T-cell (primary cell): Measurements from ENCODE around the gene HSDL1. TPM values are rescaled to one million over a fixed set of nuclear protein-coding genes. Genes with fewer than 3 reads are reported as not detected.
A peak's percentile ranks its signal among the peaks of the same experiment; 100 is the strongest.

ENCODE experiments used
- ATAC-seq, 4 experiments: fragments of 200-7000 bp in 3 of 4; fragments of 150-1000 bp in 1 of 4; cut with Tn5 transposase; replicated peaks in 1 of 4; 1 replicate in 3 of 4; 2 replicates in 1 of 4; pipeline ENCODE4 v1.10.0; 2021; ENCODE audit warnings: moderate library complexity in 3 of 4, mild to moderate bottlenecking in 2 of 4, moderate number of reproducible peaks in 1 of 4
- CTCF ChIA-PET, 2 donors: fragments of 300-600 bp; sonication (Branson Sonifier 250); formaldehyde crosslinking; loops; one replicate each; lab custom pipeline; 2022; ENCODE audit warnings: antibody characterized with exemption in 2 of 2; lab: Charles Lee
- POLR2A ChIA-PET, 2 donors: fragments of 300-600 bp; sonication (Branson Sonifier 250); formaldehyde crosslinking; loops; one replicate each; lab custom pipeline; 2022; ENCODE audit warnings: antibody characterized with exemption in 2 of 2; lab: Charles Lee
- DNase-seq, 35 experiments: peaks; one replicate each; pipeline versions ENCODE4 v3.0.0 to v3.0.0-alpha.2; 2013 to 2023
- H3K27ac ChIP-seq: one replicate; pipeline ENCODE4 v1.5.1; 2013; ENCODE audit warnings: low read length
- H3K27me3 ChIP-seq, 2 experiments: replicated peaks in 1 of 2; 1 replicate in 1 of 2; 2 replicates in 1 of 2; pipeline versions ENCODE4 v1.6.1 to v1.7.0; 2013; ENCODE audit warnings: low read length in 1 of 2, mixed read lengths in 1 of 2; ENCODE audit not compliant: control insufficient read depth in 2 of 2, insufficient read depth in 2 of 2; ENCODE audit errors: extremely low read depth in 1 of 2
- H3K36me3 ChIP-seq, 2 donors: 1 replicate in 1 of 2; 2 replicates in 1 of 2; pipeline versions ENCODE4 v1.6.1 to v1.7.0; 2013; ENCODE audit warnings: low read length in 1 of 2; ENCODE audit not compliant: control insufficient read depth in 2 of 2, insufficient read depth in 1 of 2; ENCODE audit errors: extremely low read depth in 1 of 2
- H3K4me1 ChIP-seq, 2 experiments: 1 replicate in 1 of 2; 2 replicates in 1 of 2; pipeline versions ENCODE4 v1.6.1 to v1.7.0; 2013; ENCODE audit warnings: low read length in 2 of 2, mixed read lengths in 1 of 2; ENCODE audit not compliant: insufficient read depth in 2 of 2, control insufficient read depth in 1 of 2; ENCODE audit errors: extremely low read depth in 1 of 2
- H3K4me3 ChIP-seq, 2 donors: 1 replicate in 1 of 2; 2 replicates in 1 of 2; pipeline versions ENCODE4 v1.5.1 to v1.7.0; 2013; ENCODE audit warnings: mild to moderate bottlenecking in 2 of 2, low read length in 1 of 2, moderate library complexity in 1 of 2; ENCODE audit not compliant: control insufficient read depth in 1 of 2; ENCODE audit errors: extremely low read depth in 1 of 2
- H3K9me3 ChIP-seq: 2 replicates; pipeline ENCODE4 v1.7.0; 2013
- H3K27ac Mint-ChIP-seq, 2 donors: one replicate each; pipeline ENCODE4 v1.8.0; 2020 to 2021; ENCODE audit warnings: mild to moderate bottlenecking in 2 of 2, mixed read lengths in 2 of 2
- H3K27me3 Mint-ChIP-seq, 2 donors: one replicate each; pipeline ENCODE4 v1.8.0; 2021 to 2022; ENCODE audit warnings: mixed read lengths in 2 of 2
- H3K36me3 Mint-ChIP-seq: one replicate; pipeline ENCODE4 v1.8.0; 2021; ENCODE audit warnings: mixed read lengths
- H3K4me1 Mint-ChIP-seq, 3 donors: one replicate each; pipeline ENCODE4 v1.8.0; 2020 to 2022; ENCODE audit warnings: mixed read lengths in 3 of 3, mild to moderate bottlenecking in 1 of 3
- H3K4me3 Mint-ChIP-seq, 3 donors: one replicate each; pipeline ENCODE4 v1.8.0; 2020 to 2022; ENCODE audit warnings: mild to moderate bottlenecking in 3 of 3, mixed read lengths in 3 of 3, moderate library complexity in 3 of 3
- H3K9me3 Mint-ChIP-seq, 3 donors: one replicate each; pipeline ENCODE4 v1.8.0; 2020 to 2022; ENCODE audit warnings: mixed read lengths in 3 of 3
- WGBS: methylation state at CpG from one replicate; pipeline ENCODE4 v1.1.5; 2013; ENCODE audit warnings: missing lambda C conversion rate; ENCODE audit not compliant: insufficient coverage; 5-methylcytosine and 5-hydroxymethylcytosine counted together
- total RNA-seq, 35 experiments: library from RNA in 6 of 35; stranded (reverse) in 6 of 35; fragments of 120-200 nt in 1 of 35; gene quantifications; one replicate each; pipeline versions ENCODE4 v1.2.1 to v1.2.4 and lab custom pipeline; 2013 to 2026

The HSDL1 gene
- total RNA-seq (10 to 100 TPM; 11.9 to 23.5 (median 20.4) TPM), total RNA-seq (lab: John Stamatoyannopoulos, UW) (12.7 to 57.3 (median 29.2) reads per million in 29 experiments)
- 15.2 TPM for total RNA-seq (2013)

- H3K9me3 ChIP-seq: no peaks in the 10 kb centered on the region
- H3K27me3 Mint-ChIP-seq: peaks cover 0 to 2% of the 10 kb centered on the region in 2 donors
- peaks cover 3 to 17% of the 10 kb centered on the region in 2 experiments for H3K4me1 ChIP-seq
- peak; percentile 86 to 92 (median 88) for ATAC-seq
- H3K36me3 ChIP-seq: no peaks in the 10 kb centered on the region
- H3K4me3 ChIP-seq: peak within 1 kb of the TSS; percentile 69 to 71
- WGBS: 2% methylated on average over 80 of the region's 89 CpGs
- peaks cover 19 to 23% (median 23%) of the 10 kb centered on the region in 3 donors for H3K4me1 Mint-ChIP-seq
- POLR2A ChIA-PET: interaction anchor here in 1 of 2 donors (0.7 kb wide), 1 partner anchor 28 kb away, joined by 3 read pairs; the partner anchor contains the start of gene MBTPS1
- peak within 1 kb of the TSS; percentile 76 to 83 for H3K27ac Mint-ChIP-seq
- DNase-seq: peak; percentile 83 to 97 (median 92)
- no peak within 1 kb of the TSS for H3K27ac ChIP-seq
- H3K36me3 Mint-ChIP-seq: peaks cover 3% of the 10 kb centered on the region
- CTCF ChIA-PET: interaction anchor here (0.7 to 1.6 kb wide), 4 partner anchors 28 to 60 kb away, joined by 3 to 5 read pairs (median 4); partner anchors contain the start of genes TAF1C (in 2 of the 2) and MBTPS1 (in 1 of the 2)
- H3K4me3 Mint-ChIP-seq: peak within 1 kb of the TSS; percentile 86 to 99 (median 95)
- peaks cover 4 to 22% of the 10 kb centered on the region in 2 experiments for H3K27me3 ChIP-seq
- no peaks in the 10 kb centered on the region for H3K9me3 Mint-ChIP-seq
Measured at GRCh38 chr16:84144859-84145639, at the start of gene HSDL1, which contains the start of gene DNAAF1. Gene HSDL1 (minus strand): TSS chr16:84145177. CDS start chr16:84131321, 13,856 bp downstream. Gene DNAAF1 (plus strand): TSS chr16:84145308. CDS start chr16:84145441, 133 bp downstream.

GRCh38 chr16:84194018-84194417, 49.0 kb upstream of the HSDL1 start:
- no peaks in the 10 kb centered on the region for H3K36me3 Mint-ChIP-seq
- WGBS: 83% methylated on average over 11 of the region's 11 CpGs
- Histone ChIP-seq H3K4me1 (peaks cover 8 to 22% of the 10 kb centered on the region in 2 experiments), H3K4me3 (peak overlapping the region in 1 of 2 donors; percentile 0), H3K27me3 (peaks cover 1 to 11% of the 10 kb centered on the region in 2 experiments), H3K27ac (no peak overlapping the region), H3K36me3 (no peaks in the 10 kb centered on the region), H3K9me3 (no peaks in the 10 kb centered on the region)
- DNase-seq (no peak), ATAC-seq (peak in 2 of 4 experiments; percentile 15 to 19)
- peak overlapping the region; percentile 45 to 71 (median 54) for H3K4me3 Mint-ChIP-seq
- H3K27ac Mint-ChIP-seq: peak overlapping the region; percentile 63 to 70
- H3K4me1 Mint-ChIP-seq: peaks cover 17 to 21% (median 17%) of the 10 kb centered on the region in 3 donors
- H3K9me3 Mint-ChIP-seq: no peaks in the 10 kb centered on the region
- peaks cover 0 to 3% of the 10 kb centered on the region in 2 donors for H3K27me3 Mint-ChIP-seq
- POLR2A ChIA-PET: no interaction called here
- CTCF ChIA-PET: no interaction called here

GRCh38 chr16:84193480-84193879, 48.5 kb upstream of the HSDL1 start:
- peaks cover 17 to 21% (median 17%) of the 10 kb centered on the region in 3 donors for H3K4me1 Mint-ChIP-seq
- Histone ChIP-seq H3K4me1 (peaks cover 8 to 22% of the 10 kb centered on the region in 2 experiments), H3K27me3 (peaks cover 0 to 8% of the 10 kb centered on the region in 2 experiments), H3K4me3 (no peak overlapping the region), H3K36me3 (no peaks in the 10 kb centered on the region), H3K27ac (peak overlapping the region; percentile 27), H3K9me3 (no peaks in the 10 kb centered on the region)
- H3K9me3 Mint-ChIP-seq: no peaks in the 10 kb centered on the region
- DNase-seq (peak in 9 of 35 experiments; percentile 5 to 37 (median 16)), ATAC-seq (peak in 3 of 4 experiments; percentile 11 to 78 (median 31))
- H3K27ac Mint-ChIP-seq: peak overlapping the region; percentile 63 to 70
- POLR2A ChIA-PET: no interaction called here
- H3K4me3 Mint-ChIP-seq: peak overlapping the region; percentile 45 to 71 (median 54)
- peaks cover 0 to 3% of the 10 kb centered on the region in 2 donors for H3K27me3 Mint-ChIP-seq
- no peaks in the 10 kb centered on the region for H3K36me3 Mint-ChIP-seq
- 46% methylated on average over 2 of the region's 7 CpGs for WGBS
- CTCF ChIA-PET: no interaction called here

- POLR2A ChIA-PET: no interaction called here
- Histone ChIP-seq H3K4me3 (no peak overlapping the region), H3K4me1 (peaks cover 8 to 28% of the 10 kb centered on the region in 2 experiments), H3K27me3 (no peaks in the 10 kb centered on the region), H3K27ac (no peak overlapping the region), H3K9me3 (no peaks in the 10 kb centered on the region), H3K36me3 (no peaks in the 10 kb centered on the region)
- H3K27me3 Mint-ChIP-seq: no peaks in the 10 kb centered on the region
- DNase-seq (no peak), ATAC-seq (no peak)
- H3K9me3 Mint-ChIP-seq: no peaks in the 10 kb centered on the region
- no peak overlapping the region for H3K4me3 Mint-ChIP-seq
- 92% methylated on average over 10 of the region's 16 CpGs for WGBS
- peaks cover 22 to 25% (median 23%) of the 10 kb centered on the region in 3 donors for H3K4me1 Mint-ChIP-seq
- CTCF ChIA-PET: no interaction called here
- H3K27ac Mint-ChIP-seq: no peak overlapping the region
- H3K36me3 Mint-ChIP-seq: no peaks in the 10 kb centered on the region
Measured at GRCh38 chr16:84191466-84191865, 46.5 kb upstream of the HSDL1 start.

- H3K36me3 Mint-ChIP-seq: no peaks in the 10 kb centered on the region
- no peak within 1 kb of the TSS for H3K4me3 Mint-ChIP-seq
Measured at GRCh38 chr16:84190731-84191388, 45.9 kb upstream of the HSDL1 start, which contains the start of gene ADAD2. Gene ADAD2 (plus strand): TSS chr16:84191157. CDS start chr16:84191231, 74 bp downstream.

More at GRCh38 chr16:84190731-84191388, 45.9 kb upstream of the HSDL1 start, which contains the start of gene ADAD2:
- Mint-ChIP-seq H3K9me3 (no peaks in the 10 kb centered on the region), H3K27ac (no peak within 1 kb of the TSS), H3K4me1 (peaks cover 27 to 30% (median 28%) of the 10 kb centered on the region in 3 donors), H3K27me3 (no peaks in the 10 kb centered on the region)
- H3K9me3 ChIP-seq: no peaks in the 10 kb centered on the region
- no peaks in the 10 kb centered on the region for H3K27me3 ChIP-seq
- POLR2A ChIA-PET: no interaction called here
- H3K27ac ChIP-seq: no peak within 1 kb of the TSS
- WGBS: 94% methylated on average over 47 of the region's 47 CpGs
- peaks cover 9 to 34% of the 10 kb centered on the region in 2 experiments for H3K4me1 ChIP-seq
- CTCF ChIA-PET: no interaction called here
- no peak for ATAC-seq
- H3K4me3 ChIP-seq: no peak within 1 kb of the TSS
- DNase-seq: no peak
- H3K36me3 ChIP-seq: no peaks in the 10 kb centered on the region
